OCI-LY7 (cell line): Measurements from ENCODE around the gene LTN1.

Experiments used
- EZH2phosphoT487 ChIP-seq: fragments of 200-600 bp; sonication (generic); IDR thresholded peaks from 2 replicates; pipeline ENCODE4 v1.6.1; 2018; ENCODE audit warnings: low read depth, borderline replicate concordance, mild to moderate bottlenecking, mixed run types, antibody characterized with exemption, low read length, moderate library complexity, mixed read lengths
- TF ChIP-seq, protein P1 (sequence below): fragments of 200-600 bp; sonication (generic); conservative IDR thresholded peaks from 2 replicates; pipeline ENCODE4 v1.5.1; 2014; ENCODE audit warnings: mild to moderate bottlenecking, antibody characterized with exemption, low read length, moderate library complexity, mixed read lengths

DNA sequence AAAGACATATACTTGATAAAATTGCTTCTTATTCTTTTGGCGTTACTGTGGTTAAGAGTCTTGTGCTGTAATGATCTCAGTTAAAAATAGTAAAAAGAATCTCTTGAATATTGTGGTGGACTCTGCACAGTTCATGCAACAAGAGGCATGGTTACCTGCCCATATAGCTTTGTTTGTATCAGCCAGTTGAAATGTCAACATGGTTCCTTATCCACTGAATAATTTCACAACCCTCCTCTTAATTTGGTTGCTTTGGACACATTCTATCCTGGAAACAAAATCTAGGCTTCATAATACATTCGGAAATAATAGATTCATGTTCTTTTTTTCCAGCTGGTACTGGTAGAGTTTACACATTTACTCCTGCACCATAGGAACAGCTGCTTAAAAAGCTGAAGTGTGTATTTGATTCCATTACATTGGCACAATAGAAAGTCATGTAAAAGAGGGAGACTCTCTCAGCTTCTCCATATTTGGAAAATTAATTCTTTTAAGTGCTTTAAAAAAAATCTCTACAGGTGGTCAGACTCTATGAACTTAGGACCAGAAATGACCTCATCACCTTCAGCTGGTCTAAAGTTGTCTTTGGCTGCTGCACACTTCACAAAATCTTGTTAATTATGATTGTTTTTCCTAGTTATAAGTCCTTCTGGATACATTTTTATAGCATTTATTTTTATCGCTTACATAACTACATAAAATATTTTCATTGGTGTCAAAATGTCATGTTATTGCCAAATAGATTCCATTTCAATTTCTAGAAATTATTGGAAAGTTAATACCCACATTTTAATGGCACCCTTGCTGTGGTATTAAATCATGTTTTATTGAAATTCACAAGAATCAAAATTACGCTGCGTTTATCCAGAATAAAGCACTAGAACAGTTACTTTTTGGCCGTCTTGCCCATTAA lies 100.2 kb downstream of the LTN1 start:
- TF ChIP-seq, protein P1, sequence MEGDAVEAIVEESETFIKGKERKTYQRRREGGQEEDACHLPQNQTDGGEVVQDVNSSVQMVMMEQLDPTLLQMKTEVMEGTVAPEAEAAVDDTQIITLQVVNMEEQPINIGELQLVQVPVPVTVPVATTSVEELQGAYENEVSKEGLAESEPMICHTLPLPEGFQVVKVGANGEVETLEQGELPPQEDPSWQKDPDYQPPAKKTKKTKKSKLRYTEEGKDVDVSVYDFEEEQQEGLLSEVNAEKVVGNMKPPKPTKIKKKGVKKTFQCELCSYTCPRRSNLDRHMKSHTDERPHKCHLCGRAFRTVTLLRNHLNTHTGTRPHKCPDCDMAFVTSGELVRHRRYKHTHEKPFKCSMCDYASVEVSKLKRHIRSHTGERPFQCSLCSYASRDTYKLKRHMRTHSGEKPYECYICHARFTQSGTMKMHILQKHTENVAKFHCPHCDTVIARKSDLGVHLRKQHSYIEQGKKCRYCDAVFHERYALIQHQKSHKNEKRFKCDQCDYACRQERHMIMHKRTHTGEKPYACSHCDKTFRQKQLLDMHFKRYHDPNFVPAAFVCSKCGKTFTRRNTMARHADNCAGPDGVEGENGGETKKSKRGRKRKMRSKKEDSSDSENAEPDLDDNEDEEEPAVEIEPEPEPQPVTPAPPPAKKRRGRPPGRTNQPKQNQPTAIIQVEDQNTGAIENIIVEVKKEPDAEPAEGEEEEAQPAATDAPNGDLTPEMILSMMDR = no peak
- TF ChIP-seq EZH2phosphoT487 = no peak
